Immature natural killer cell (primary cell): ENCODE data around the gene NOP10. TPM values are rescaled to one million over a fixed set of nuclear protein-coding genes. Genes with fewer than 3 reads are reported as not detected.
"Not testable (repeated sequence)": the region's sequence is repeated elsewhere in the genome, so short reads cannot be mapped to it uniquely, and the experiment has no call there.

Source experiments
- DNase-seq, 3 donors: peaks; one replicate each; pipeline ENCODE4 v3.0.0; 2022; ENCODE audit warnings: mixed read lengths in 1 of 3
- H3K27ac Mint-ChIP-seq, 6 donors: one replicate each; pipeline ENCODE4 v1.8.0; 2020; ENCODE audit warnings: mixed read lengths in 6 of 6, mild to moderate bottlenecking in 5 of 6, inconsistent platforms in 4 of 6, moderate library complexity in 3 of 6
- H3K27me3 Mint-ChIP-seq, 3 donors: one replicate each; pipeline ENCODE4 v1.8.0; 2020 to 2021; ENCODE audit warnings: low read depth in 3 of 3, mild to moderate bottlenecking in 3 of 3, mixed read lengths in 3 of 3, moderate library complexity in 3 of 3, inconsistent platforms in 1 of 3
- H3K36me3 Mint-ChIP-seq, 3 donors: one replicate each; pipeline ENCODE4 v1.8.0; 2020; ENCODE audit warnings: mixed read lengths in 3 of 3, inconsistent platforms in 2 of 3, mild to moderate bottlenecking in 2 of 3
- H3K4me1 Mint-ChIP-seq, 2 donors: one replicate each; pipeline ENCODE4 v1.8.0; 2020; ENCODE audit warnings: inconsistent platforms in 2 of 2, mild to moderate bottlenecking in 2 of 2, mixed read lengths in 2 of 2, moderate library complexity in 1 of 2
- H3K4me3 Mint-ChIP-seq, 5 donors: one replicate each; pipeline ENCODE4 v1.8.0; 2020; ENCODE audit warnings: mild to moderate bottlenecking in 5 of 5, mixed read lengths in 5 of 5, inconsistent platforms in 3 of 5, moderate library complexity in 3 of 5
- H3K9me3 Mint-ChIP-seq, 6 donors: one replicate each; pipeline ENCODE4 v1.8.0; 2020; ENCODE audit warnings: mild to moderate bottlenecking in 6 of 6, mixed read lengths in 6 of 6, inconsistent platforms in 4 of 6, moderate library complexity in 3 of 6
- polyA plus RNA-seq, 3 donors: library from polyadenylated mRNA; unstranded; fragments of 300-500 nt; fragmentation: Illumina TruSeq; gene quantifications; one replicate each; pipeline ENCODE4 v1.2.3, GENCODE V29; 2021

NOP10 gene
- polyA plus RNA-seq, result 100 to 1,000 TPM; 350 to 457 (median 379) TPM

- Mint-ChIP-seq H3K27ac (peak within 1 kb of the TSS in 5 of 6 donors; percentile 74 to 89 (median 82)), H3K27me3 (peaks cover 1 to 4% (median 4%) of the 10 kb centered on the region in 3 donors)
Observed at GRCh38 chr15:34342737-34343575, at the start of gene NOP10, which contains the start of gene NUTM1. Gene NOP10, minus strand, starts transcription at chr15:34343136. Its CDS starts 63 bp downstream, at chr15:34343073. Gene NUTM1, plus strand, starts transcription at chr15:34343315. Its CDS starts 382 bp downstream, at chr15:34343697.

GRCh38 chr15:34389594-34390086 is 46.7 kb upstream of the NOP10 start:
- not testable (repeated sequence) for H3K36me3 Mint-ChIP-seq, H3K4me1 Mint-ChIP-seq, H3K9me3 Mint-ChIP-seq, DNase-seq, H3K27me3 Mint-ChIP-seq, H3K27ac Mint-ChIP-seq, H3K4me3 Mint-ChIP-seq

More at GRCh38 chr15:34342737-34343575, at the start of gene NOP10, which contains the start of gene NUTM1:
- Mint-ChIP-seq H3K9me3 (no peaks in the 10 kb centered on the region), H3K4me3 (peak within 1 kb of the TSS in 2 of 5 donors; percentile 85 to 90), H3K4me1 (peaks cover 18 to 22% of the 10 kb centered on the region in 2 donors), H3K36me3 (peaks cover 6 to 10% (median 10%) of the 10 kb centered on the region in 3 donors)
- peak; percentile 91 to 92 (median 92) for DNase-seq

DNA sequence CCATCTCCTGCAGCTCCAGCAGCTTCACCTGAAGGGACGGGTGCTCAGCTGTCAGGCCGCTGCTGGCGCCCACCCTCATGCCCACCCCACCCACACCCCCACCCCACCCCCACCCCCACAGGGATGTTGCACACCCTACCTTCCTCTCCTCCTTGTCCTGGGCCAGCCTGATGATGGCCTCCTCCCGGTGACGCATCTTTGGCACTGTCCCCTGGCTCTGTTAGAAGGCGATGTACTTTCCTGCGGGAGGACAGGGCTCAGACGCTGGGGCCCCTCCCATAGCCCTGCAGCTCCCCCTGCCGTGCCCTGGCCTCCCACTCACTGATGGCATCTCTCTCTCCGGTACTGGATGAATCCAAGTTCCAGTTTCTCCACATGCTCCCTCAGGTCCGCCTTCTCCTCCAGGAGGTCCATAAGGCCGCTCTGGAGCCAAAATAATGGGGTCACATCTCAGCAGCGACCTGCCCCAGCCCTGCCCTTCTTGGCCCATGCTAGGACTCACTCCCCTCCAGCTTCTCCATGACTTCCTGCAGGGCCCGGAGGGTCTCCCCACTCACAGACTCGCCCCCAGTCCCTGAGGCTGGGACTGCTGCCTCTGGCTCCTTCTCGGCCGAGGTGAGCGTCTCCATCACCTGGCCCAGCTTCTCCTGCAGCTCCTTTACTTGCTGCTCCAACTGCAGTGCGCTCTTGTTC is 39.0 kb upstream of the NOP10 start:
- H3K4me1 Mint-ChIP-seq, H3K36me3 Mint-ChIP-seq, H3K4me3 Mint-ChIP-seq, H3K27me3 Mint-ChIP-seq, H3K27ac Mint-ChIP-seq, DNase-seq, H3K9me3 Mint-ChIP-seq: not testable (repeated sequence)

GRCh38 chr15:34380491-34380890 is 37.6 kb upstream of the NOP10 start:
- not testable (repeated sequence) for H3K4me3 Mint-ChIP-seq, H3K9me3 Mint-ChIP-seq, H3K4me1 Mint-ChIP-seq, H3K27ac Mint-ChIP-seq, H3K27me3 Mint-ChIP-seq, DNase-seq, H3K36me3 Mint-ChIP-seq

DNA sequence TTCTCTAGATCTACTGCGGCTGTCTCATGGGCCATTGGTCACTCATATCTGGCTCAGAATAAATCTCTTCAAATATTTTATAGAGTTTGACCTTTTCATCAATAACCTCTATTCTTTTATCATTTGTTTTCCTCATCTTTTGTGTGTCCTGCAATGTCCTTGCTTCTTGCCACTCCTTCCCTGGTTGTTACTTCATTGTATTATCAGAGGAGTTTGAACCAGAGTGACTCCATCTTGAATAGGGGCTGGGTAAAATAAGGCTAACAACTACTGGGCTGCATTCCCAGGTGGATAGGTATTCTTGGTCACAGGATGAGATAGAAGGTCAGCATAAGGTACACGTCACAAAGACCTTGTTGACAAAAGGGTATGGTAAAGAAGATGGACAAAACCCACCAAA is 33.9 kb upstream of the NOP10 start:
- Mint-ChIP-seq H3K4me1 (no peaks in the 10 kb centered on the region), H3K36me3 (peaks cover 4 to 7% (median 4%) of the 10 kb centered on the region in 3 donors), H3K27ac (peak overlapping the region in 1 of 6 donors; percentile 17), H3K9me3 (no peaks in the 10 kb centered on the region), H3K27me3 (no peaks in the 10 kb centered on the region), H3K4me3 (no peak overlapping the region)
- no peak for DNase-seq

GRCh38 chr15:34375541-34375940 is 32.6 kb upstream of the NOP10 start:
- H3K27ac Mint-ChIP-seq, DNase-seq, H3K4me3 Mint-ChIP-seq, H3K27me3 Mint-ChIP-seq, H3K4me1 Mint-ChIP-seq, H3K36me3 Mint-ChIP-seq, H3K9me3 Mint-ChIP-seq: not testable (repeated sequence)

- no peaks in the 10 kb centered on the region for H3K27me3 Mint-ChIP-seq
- H3K36me3 Mint-ChIP-seq, result peaks cover 0 to 3% (median 0%) of the 10 kb centered on the region in 3 donors
- no peak for DNase-seq
- H3K27ac Mint-ChIP-seq, result no peak overlapping the region
- H3K9me3 Mint-ChIP-seq, result no peaks in the 10 kb centered on the region
- H3K4me1 Mint-ChIP-seq, result peaks cover 0 to 3% of the 10 kb centered on the region in 2 donors
- no peak overlapping the region for H3K4me3 Mint-ChIP-seq
Observed at GRCh38 chr15:34374816-34375215, 31.9 kb upstream of the NOP10 start.

- Mint-ChIP-seq H3K36me3 (peaks cover 0 to 3% (median 0%) of the 10 kb centered on the region in 3 donors), H3K27me3 (no peaks in the 10 kb centered on the region), H3K27ac (peak overlapping the region in 1 of 6 donors; percentile 47), H3K9me3 (no peaks in the 10 kb centered on the region), H3K4me3 (no peak overlapping the region), H3K4me1 (peaks cover 0 to 6% of the 10 kb centered on the region in 2 donors)
- no peak for DNase-seq
Observed at GRCh38 chr15:34373951-34374350, 31.0 kb upstream of the NOP10 start.

- H3K27ac Mint-ChIP-seq, result peak overlapping the region in 1 of 6 donors; percentile 81
- DNase-seq, result no peak
- H3K36me3 Mint-ChIP-seq, result no peaks in the 10 kb centered on the region
- no peaks in the 10 kb centered on the region for H3K9me3 Mint-ChIP-seq
- H3K27me3 Mint-ChIP-seq, result peaks cover 2 to 3% (median 2%) of the 10 kb centered on the region in 3 donors
- H3K4me1 Mint-ChIP-seq, result peaks cover 17 to 26% of the 10 kb centered on the region in 2 donors
- H3K4me3 Mint-ChIP-seq, result peak overlapping the region in 1 of 5 donors; percentile 21
Observed at GRCh38 chr15:34370643-34371042, 27.7 kb upstream of the NOP10 start.

GRCh38 chr15:34370129-34370528 is 27.2 kb upstream of the NOP10 start:
- Mint-ChIP-seq H3K4me1 (peaks cover 22 to 31% of the 10 kb centered on the region in 2 donors), H3K4me3 (peak overlapping the region in 2 of 5 donors; percentile 14 to 21), H3K36me3 (no peaks in the 10 kb centered on the region), H3K27ac (peak overlapping the region in 4 of 6 donors; percentile 26 to 81 (median 58)), H3K27me3 (peaks cover 2 to 3% (median 2%) of the 10 kb centered on the region in 3 donors), H3K9me3 (no peaks in the 10 kb centered on the region)
- DNase-seq, result no peak

DNA sequence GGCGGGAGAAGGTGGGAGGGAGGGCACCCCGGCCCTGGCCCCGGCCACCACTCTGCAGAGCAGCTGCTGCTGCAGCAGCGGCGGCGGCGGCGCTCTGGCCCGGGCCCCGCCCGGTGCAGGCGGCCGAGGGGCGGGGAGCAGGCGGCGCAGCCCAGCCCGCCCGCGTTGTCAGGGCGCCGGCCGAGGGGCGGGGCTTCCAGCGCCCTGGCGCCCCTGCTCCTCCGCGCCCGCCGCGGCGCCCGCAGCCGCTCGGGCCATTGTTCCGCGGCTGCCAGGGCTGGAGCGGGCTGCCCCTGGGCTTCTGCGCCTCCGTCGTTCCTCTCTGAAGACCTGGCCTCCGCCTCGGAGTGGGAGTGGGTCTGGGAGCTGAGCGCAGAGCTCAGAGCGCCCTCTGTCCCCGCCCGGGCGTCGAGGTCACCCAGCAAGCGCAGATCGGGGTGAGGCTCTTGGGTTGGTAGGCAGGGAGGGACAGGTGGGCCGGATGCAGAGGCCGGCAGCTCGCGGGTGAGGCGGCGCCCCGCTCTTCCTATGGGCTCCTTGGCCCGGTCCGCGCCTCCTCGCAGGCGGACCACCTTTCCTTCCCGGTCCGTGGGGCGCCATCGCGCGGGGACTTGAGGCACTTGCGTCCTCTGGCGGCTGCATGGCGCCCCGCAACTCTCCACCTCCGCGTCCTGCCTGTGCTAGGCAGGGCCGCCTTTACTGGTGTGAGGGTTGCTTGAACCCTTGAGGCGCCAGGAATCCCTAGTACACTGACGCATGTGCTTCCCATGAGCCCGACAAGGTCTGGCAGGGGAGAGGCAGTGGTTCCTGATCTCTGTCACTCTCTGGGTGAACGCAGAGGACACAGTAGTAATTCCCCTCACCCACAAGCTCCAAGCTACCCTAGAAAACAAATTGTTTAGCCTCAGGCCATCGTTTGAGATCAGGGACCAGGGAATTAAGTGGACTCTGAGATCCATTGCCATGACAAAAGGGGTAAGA is 24.5 kb upstream of the NOP10 start, which contains the start of gene LPCAT4:
TSS of gene LPCAT4 (minus strand) at position 96 of the 981 bp plus-strand sequence. CDS start 96 bp downstream, outside the sequence.
- Mint-ChIP-seq H3K9me3 (no peaks in the 10 kb centered on the region), H3K27me3 (peaks cover 2 to 4% (median 3%) of the 10 kb centered on the region in 3 donors), H3K27ac (peak within 1 kb of the TSS; percentile 83 to 96 (median 96)), H3K4me1 (peaks cover 29 to 38% of the 10 kb centered on the region in 2 donors), H3K36me3 (peaks cover 0 to 6% (median 5%) of the 10 kb centered on the region in 3 donors), H3K4me3 (peak within 1 kb of the TSS; percentile 93 to 94 (median 94))
- DNase-seq, result peak; percentile 82 to 87 (median 85)

GRCh38 chr15:34366271-34367065 is 23.5 kb upstream of the NOP10 start:
- peak; percentile 28 to 33 (median 32) for DNase-seq
- Mint-ChIP-seq H3K4me3 (peak overlapping the region; percentile 90 to 94 (median 94)), H3K36me3 (peaks cover 0 to 11% (median 5%) of the 10 kb centered on the region in 3 donors), H3K4me1 (peaks cover 29 to 38% of the 10 kb centered on the region in 2 donors), H3K27me3 (peaks cover 2 to 4% (median 3%) of the 10 kb centered on the region in 3 donors), H3K27ac (peak overlapping the region; percentile 58 to 86 (median 80)), H3K9me3 (no peaks in the 10 kb centered on the region)
